Stimulated activated memory B cell treated with anti-CD40 and anti-IgM and Interleukin-4, amounts not matched to agents 10 μg/mL and 1 μg/mL and 100 μg/mL, for 72 hours (primary cell): Measurements from ENCODE around the gene CDKN1A.

Source experiments
- ATAC-seq: fragments of 150-1000 bp; cut with Tn5 transposase; 2 replicates; pipeline ENCODE4 v1.10.0; 2021
- H3K27ac Mint-ChIP-seq: one replicate; pipeline ENCODE4 v1.8.0; 2022; ENCODE audit warnings: mild to moderate bottlenecking, mixed read lengths
- H3K27me3 Mint-ChIP-seq: one replicate; pipeline ENCODE4 v1.8.0; 2022; ENCODE audit warnings: mixed read lengths
- H3K36me3 Mint-ChIP-seq: one replicate; pipeline ENCODE4 v1.8.0; 2022; ENCODE audit warnings: mixed read lengths
- H3K4me1 Mint-ChIP-seq: one replicate; pipeline ENCODE4 v1.8.0; 2022; ENCODE audit warnings: mixed read lengths
- H3K4me3 Mint-ChIP-seq: one replicate; pipeline ENCODE4 v1.8.0; 2022; ENCODE audit warnings: mild to moderate bottlenecking, moderate library complexity, mixed read lengths
- H3K9me3 Mint-ChIP-seq: one replicate; pipeline ENCODE4 v1.8.0; 2022; ENCODE audit warnings: mixed read lengths

Gene CDKN1A

GRCh38 chr6:36727505-36728021 is 49.0 kb downstream of the CDKN1A start:
- no peaks in the 10 kb centered on the region for H3K27me3 Mint-ChIP-seq
- H3K9me3 Mint-ChIP-seq, result peaks cover 3% of the 10 kb centered on the region
- ATAC-seq, result no peak
- H3K36me3 Mint-ChIP-seq, result no peaks in the 10 kb centered on the region
- H3K4me1 Mint-ChIP-seq, result peaks cover 62% of the 10 kb centered on the region
- H3K27ac Mint-ChIP-seq, result peak overlapping the region; percentile 46
- no peak overlapping the region for H3K4me3 Mint-ChIP-seq

GRCh38 chr6:36728289-36729160 is 50.0 kb downstream of the CDKN1A start:
- no peak for ATAC-seq
- Mint-ChIP-seq H3K27me3 (no peaks in the 10 kb centered on the region), H3K4me1 (peaks cover 67% of the 10 kb centered on the region), H3K4me3 (no peak overlapping the region), H3K27ac (peak overlapping the region; percentile 46), H3K36me3 (no peaks in the 10 kb centered on the region), H3K9me3 (peaks cover 3% of the 10 kb centered on the region)

- peaks cover 3% of the 10 kb centered on the region for H3K9me3 Mint-ChIP-seq
- H3K36me3 Mint-ChIP-seq, result no peaks in the 10 kb centered on the region
- H3K4me1 Mint-ChIP-seq, result peaks cover 71% of the 10 kb centered on the region
- H3K4me3 Mint-ChIP-seq, result no peak overlapping the region
- no peaks in the 10 kb centered on the region for H3K27me3 Mint-ChIP-seq
- no peak for ATAC-seq
- H3K27ac Mint-ChIP-seq, result peak overlapping the region; percentile 31
Measured at GRCh38 chr6:36729161-36729524, 50.6 kb downstream of the CDKN1A start.

GRCh38 chr6:36730424-36731380 is 52.2 kb downstream of the CDKN1A start:
- Mint-ChIP-seq H3K4me1 (peaks cover 67% of the 10 kb centered on the region), H3K4me3 (no peak overlapping the region), H3K9me3 (peaks cover 3% of the 10 kb centered on the region), H3K27me3 (no peaks in the 10 kb centered on the region), H3K27ac (peak overlapping the region; percentile 3), H3K36me3 (no peaks in the 10 kb centered on the region)
- ATAC-seq, result no peak

- Mint-ChIP-seq H3K4me1 (peaks cover 56% of the 10 kb centered on the region), H3K36me3 (no peaks in the 10 kb centered on the region), H3K27ac (peak overlapping the region; percentile 3), H3K9me3 (peaks cover 3% of the 10 kb centered on the region), H3K27me3 (no peaks in the 10 kb centered on the region), H3K4me3 (no peak overlapping the region)
- no peak for ATAC-seq
Measured at GRCh38 chr6:36731622-36732310, 53.3 kb downstream of the CDKN1A start.

GRCh38 chr6:36733300-36733699 is 54.8 kb downstream of the CDKN1A start:
- Mint-ChIP-seq H3K27ac (peak overlapping the region; percentile 60), H3K9me3 (no peaks in the 10 kb centered on the region), H3K4me1 (peaks cover 55% of the 10 kb centered on the region), H3K36me3 (no peaks in the 10 kb centered on the region), H3K4me3 (no peak overlapping the region), H3K27me3 (no peaks in the 10 kb centered on the region)
- ATAC-seq, result no peak

- peaks cover 49% of the 10 kb centered on the region for H3K4me1 Mint-ChIP-seq
- no peak for ATAC-seq
- no peaks in the 10 kb centered on the region for H3K9me3 Mint-ChIP-seq
- no peaks in the 10 kb centered on the region for H3K27me3 Mint-ChIP-seq
- H3K4me3 Mint-ChIP-seq, result peak overlapping the region; percentile 40
- H3K36me3 Mint-ChIP-seq, result no peaks in the 10 kb centered on the region
- peak overlapping the region; percentile 60 for H3K27ac Mint-ChIP-seq
Measured at GRCh38 chr6:36734486-36735060, 56.1 kb downstream of the CDKN1A start.

- Mint-ChIP-seq H3K4me3 (peak overlapping the region; percentile 40), H3K4me1 (peaks cover 56% of the 10 kb centered on the region), H3K36me3 (peaks cover 4% of the 10 kb centered on the region), H3K27me3 (no peaks in the 10 kb centered on the region), H3K9me3 (no peaks in the 10 kb centered on the region), H3K27ac (peak overlapping the region; percentile 60)
- peak; percentile 76 for ATAC-seq
Measured at GRCh38 chr6:36735110-36736071, 56.9 kb downstream of the CDKN1A start.
